ENCODE measurements around the gene NDUFC1. TPM values are rescaled to one million over a fixed set of nuclear protein-coding genes. Genes with fewer than 3 reads are reported as not detected.

NDUFC1 gene
- total and polyA plus RNA-seq, 2 of the 4 experiments (the other 2 are of a cell fraction), result 25.1 to 65.1 TPM

- BruUV-seq (replicated peaks), result TSS peak; percentile 98
- 0 out of 2 replicates have a peak overlapping the region, but pooled peaks have one; percentile 2 for H3K9ac ChIP-seq (ENCODE audit: low read depth, low read length)
- H3K27ac ChIP-seq (ENCODE audit: insufficient read depth, low read length), result peak overlapping the region; percentile 25
These were observed 35.6 kb downstream of the NDUFC1 start for GRCh38 chr4:139266583-139267257.

More at GRCh38 chr4:139266583-139267257, 35.6 kb downstream of the NDUFC1 start:
- Histone ChIP-seq H3K9me3 (ENCODE audit: control insufficient read depth, insufficient read depth, low read length) (no peaks in the 10 kb centered on the region), H4K20me1 (ENCODE audit: insufficient read depth, low read length) (no peaks in the 10 kb centered on the region), H3K36me3 (ENCODE audit: control insufficient read depth, insufficient read depth, low read length) (no peaks in the 10 kb centered on the region), H4K5ac (ENCODE audit: low read depth, low read length) (no peak overlapping the region), H3K4ac (ENCODE audit: low read depth, low read length) (peak overlapping the region; percentile 27), H2AK9ac (replicated peaks; ENCODE audit: low read depth, low read length, poor library complexity) (peak overlapping the region; percentile 14), H2BK120ac (ENCODE audit: low read depth, low read length) (peak overlapping the region; percentile 78; the same call in 1 of the 2 replicates), H4K8ac (ENCODE audit: low read depth in 2 of 2, low read length in 2 of 2) (peak overlapping the region in 1 of 2 experiments; percentile 60; a peak in 2 of 4 replicates), H3K23ac (ENCODE audit: low read depth, low read length) (peak overlapping the region; percentile 37; the same call in 1 of the 2 replicates), H3K4me2 (ENCODE audit: low read depth, low read length) (peak overlapping the region; percentile 57), H2AFZ (replicated peaks; ENCODE audit: low read length, poor library complexity) (peak overlapping the region; percentile 87), H3K14ac (replicated peaks; ENCODE audit: low read depth, low read length) (no peak overlapping the region; the same call in 1 of the 2 replicates), H3K18ac (ENCODE audit: low read depth, low read length) (no peak overlapping the region), H4K91ac (ENCODE audit: insufficient read depth, low read depth, low read length) (no peak overlapping the region), H3K56ac (ENCODE audit: extremely low read depth, insufficient read depth, low read length) (peak overlapping the region; percentile 63), H3K4me3 (ENCODE audit: insufficient read depth, low read depth, low read length) (peak overlapping the region; percentile 38; the same call in 1 of the 2 replicates), H2AK5ac (ENCODE audit: low read depth, low read length) (no peak overlapping the region), H3K9me1 (ENCODE audit: insufficient read depth, low read length) (peaks cover 9% of the 10 kb centered on the region; the same call in 1 of the 2 replicates), H2BK15ac (ENCODE audit: low read depth, low read length) (peak overlapping the region; percentile 5; the same call in 1 of the 3 replicates), H3K79me1 (ENCODE audit: low read depth in 1 of 2, low read length in 2 of 2) (no peaks in the 10 kb centered on the region), H3K4me1 (ENCODE audit: control insufficient read depth, insufficient read depth, low read length) (peaks cover 5% of the 10 kb centered on the region), H2BK20ac (ENCODE audit: low read depth, low read length) (peak overlapping the region; percentile 49), H3K27me3 (ENCODE audit: control insufficient read depth, insufficient read depth, low read length) (no peaks in the 10 kb centered on the region), H2BK5ac (ENCODE audit: low read depth, low read length, poor library complexity, severe bottlenecking) (peak overlapping the region; percentile 51)
- DNase-seq, result peak; percentile 86
- in situ Hi-C loops (cut with MboI; ENCODE audit: low sequenced_read_pairs), result no loop called here
- TF ChIP-seq NFE2L2 (IDR thresholded peaks at IDR 0.05; ENCODE audit: low read depth, low read length) (0 out of 2 replicates have a peak, but pooled peaks have one; percentile 5), BHLHE40 (IDR thresholded peaks at IDR 0.05; ENCODE audit: low read depth, low read length) (peak; percentile 84), FOS (IDR thresholded peaks at IDR 0.05; ENCODE audit: low read depth, low read length) (0 out of 2 replicates have a peak, but pooled peaks have one; percentile 11), USF2 (IDR thresholded peaks at IDR 0.05; ENCODE audit: low read depth, low read length) (peak; percentile 97), MAFK (IDR thresholded peaks at IDR 0.05; ENCODE audit: low read depth, low read length) (no peak), MXI1 (IDR thresholded peaks at IDR 0.05; ENCODE audit: borderline replicate concordance, low read depth, low read length) (no peak)
- WGBS, 2 experiments (ENCODE audit: extremely low coverage in 2 of 2, insufficient read length in 1 of 2), result 0% methylated on average over 7 of the region's 14 CpGs; no CpG with 5 or more reads in 1 of the 2 experiments
- ChIA-PET CTCF (interaction anchor here (1.0 to 1.5 kb wide), 3 partner anchors 9 to 14 kb away, joined by 3 to 6 read pairs (median 3); no protein-coding TSS in a partner anchor), POLR2A (ENCODE audit: unreplicated experiment) (interaction anchor here (0.7 kb wide), 1 partner anchor 86 kb away, joined by 3 read pairs; no protein-coding TSS in a partner anchor)
- ATAC-seq (ENCODE audit: low read depth), result peak; percentile 95
- intact Hi-C loops (cut with micrococcal nuclease), result no loop called here
- dilution Hi-C loops (cut with HindIII; ENCODE audit: low sequenced_read_pairs, unreplicated experiment), result no loop called here

Data from IMR-90 (cell line).